Epithelial cell of proximal tubule (primary cell): ENCODE data around the gene PSMC5. TPM values are rescaled to one million over a fixed set of nuclear protein-coding genes. Genes with fewer than 3 reads are reported as not detected.
A peak's percentile ranks its signal among the peaks of the same experiment; 100 is the strongest.
"Not testable (repeated sequence)": the region's sequence is repeated elsewhere in the genome, so short reads cannot be mapped to it uniquely, and the experiment has no call there.

Experiments used
- DNase-seq: peaks from one replicate; pipeline ENCODE4 v3.0.0-alpha.2; 2011; ENCODE audit warnings: low read depth
- H3K4me3 ChIP-seq: 2 replicates; pipeline ENCODE4 v1.5.1; 2011; ENCODE audit warnings: low read depth, mild to moderate bottlenecking, low read length
- CTCF ChIP-seq: conservative IDR thresholded peaks from 2 replicates; pipeline ENCODE4 v1.5.1; 2012; ENCODE audit warnings: low read depth, mild to moderate bottlenecking, low read length
- total RNA-seq: library from RNA; depleted of rRNA; stranded (reverse); fragments of >200 nt; gene quantifications from 2 replicates; pipeline ENCODE4 v1.2.3, GENCODE V29; 2015

Gene PSMC5
- total RNA-seq, 1 donor from 2014 or later: 83.9 TPM

GRCh38 chr17:63850401-63850800 is 23.2 kb downstream of the PSMC5 start:
- no peak for TF ChIP-seq CTCF
- no peak for DNase-seq
- no peak overlapping the region for H3K4me3 ChIP-seq

- no peak for DNase-seq
- H3K4me3 ChIP-seq: no peak overlapping the region
- TF ChIP-seq CTCF: no peak
Observed at GRCh38 chr17:63853260-63853659, 26.0 kb downstream of the PSMC5 start.

GRCh38 chr17:63854709-63855108 is 27.5 kb downstream of the PSMC5 start:
- no peak for DNase-seq
- no peak for TF ChIP-seq CTCF
- no peak overlapping the region for H3K4me3 ChIP-seq

- H3K4me3 ChIP-seq: no peak overlapping the region
- TF ChIP-seq CTCF: no peak
- no peak for DNase-seq
Observed at GRCh38 chr17:63855185-63855584, 28.0 kb downstream of the PSMC5 start.

- H3K4me3 ChIP-seq, DNase-seq: not testable (repeated sequence)
Observed at GRCh38 chr17:63856425-63856824, 29.2 kb downstream of the PSMC5 start.

GRCh38 chr17:63859257-63859656 is 32.0 kb downstream of the PSMC5 start:
- no peak for TF ChIP-seq CTCF

GRCh38 chr17:63866625-63867024 is 39.4 kb downstream of the PSMC5 start:
- DNase-seq, H3K4me3 ChIP-seq: not testable (repeated sequence)
- peak; percentile 25 for TF ChIP-seq CTCF

More at GRCh38 chr17:63859257-63859656, 32.0 kb downstream of the PSMC5 start:
- DNase-seq: no peak
- H3K4me3 ChIP-seq: no peak overlapping the region

GRCh38 chr17:63869491-63870291 is 42.5 kb downstream of the PSMC5 start:
- not testable (repeated sequence) for DNase-seq

GRCh38 chr17:63870292-63870665 is 43.0 kb downstream of the PSMC5 start:
- not testable (repeated sequence) for H3K4me3 ChIP-seq, DNase-seq

More at GRCh38 chr17:63869491-63870291, 42.5 kb downstream of the PSMC5 start:
- H3K4me3 ChIP-seq: not testable (repeated sequence)

GRCh38 chr17:63871646-63872365 is 44.6 kb downstream of the PSMC5 start:
- not testable (repeated sequence) for H3K4me3 ChIP-seq, DNase-seq

- not testable (repeated sequence) for DNase-seq
Observed at GRCh38 chr17:63873577-63873976, 46.3 kb downstream of the PSMC5 start, which contains the start of gene CSH2. Gene CSH2, minus strand, starts transcription at chr17:63873677. Its CDS starts 63 bp downstream, at chr17:63873614.

More at GRCh38 chr17:63873577-63873976, 46.3 kb downstream of the PSMC5 start, which contains the start of gene CSH2:
- not testable (repeated sequence) for H3K4me3 ChIP-seq
